Ascending aorta (tissue), 2 donors: ENCODE results near the gene ITGA2. TPM values are rescaled to one million over a fixed set of nuclear protein-coding genes. Genes with fewer than 3 reads are reported as not detected.

Experiments
- DNase-seq, 2 donors: peaks; one replicate each; pipeline ENCODE4 v3.0.0-alpha.2; 2019; ENCODE audit warnings: low spot score in 2 of 2
- H3K27ac ChIP-seq, 2 donors: fragments of 200-600 bp; sonication (generic); one replicate each; pipeline ENCODE4 v1.5.1; 2016 to 2017; ENCODE audit warnings: mild to moderate bottlenecking in 1 of 2
- H3K27me3 ChIP-seq: fragments of 200-600 bp; sonication (generic); one replicate; pipeline ENCODE4 v1.5.1; 2017
- H3K36me3 ChIP-seq, 2 donors: fragments of 200-600 bp; sonication (generic); one replicate each; pipeline ENCODE4 v1.5.1; 2016
- H3K4me1 ChIP-seq, 2 donors: fragments of 200-600 bp; sonication (generic); one replicate each; pipeline ENCODE4 v1.5.1; 2016 to 2017; ENCODE audit warnings: mild to moderate bottlenecking in 1 of 2
- H3K4me3 ChIP-seq, 2 donors: fragments of 200-600 bp; sonication (generic); one replicate each; pipeline ENCODE4 v1.5.1; 2016 to 2017; ENCODE audit warnings: mild to moderate bottlenecking in 1 of 2
- H3K9me3 ChIP-seq, 2 donors: fragments of 200-600 bp; sonication (generic); one replicate each; pipeline ENCODE4 v1.5.1; 2016
- CTCF ChIP-seq, 3 experiments: fragments of 200-600 bp in 2 of 3; fragments of 450-650 bp in 1 of 3; sonication (generic) in 2 of 3; IDR thresholded peaks; one replicate each; pipeline ENCODE4 v1.5.1; 2016 to 2019; ENCODE audit warnings: antibody characterized with exemption in 3 of 3, mild to moderate bottlenecking in 1 of 3, moderate library complexity in 1 of 3
- intact Hi-C: fragments of 100-400 bp; cut with DNase I; formaldehyde crosslinking; loops from one replicate; pipeline ENCODE4 v1.15.1; 2023
- total RNA-seq: library from RNA; depleted of rRNA; stranded (reverse); fragments of >200 nt; gene quantifications from one replicate; pipeline ENCODE4 v1.1.0, GENCODE V29; 2016

ITGA2 gene
- total RNA-seq, 1 donor from 2014 or later, result 3.2 TPM

GRCh38 chr5:53092242-53092641, 103.1 kb downstream of the ITGA2 start:
- no peak for DNase-seq
- peaks cover 4 to 7% of the 10 kb centered on the region in 2 donors for H3K36me3 ChIP-seq
- no peaks in the 10 kb centered on the region for H3K9me3 ChIP-seq
- no peaks in the 10 kb centered on the region for H3K27me3 ChIP-seq
- H3K27ac ChIP-seq, result peak overlapping the region; percentile 5 to 34
- TF ChIP-seq CTCF (IDR thresholded peaks at IDR 0.05), result no peak
- H3K4me1 ChIP-seq, result peaks cover 0 to 3% of the 10 kb centered on the region in 2 donors
- intact Hi-C loops, result loop anchor here (10.0 kb wide), 3 partner anchors 307 to 427 kb away; partner anchors contain the start of genes ITGA1 and PELO
- H3K4me3 ChIP-seq, result no peak overlapping the region

- Histone ChIP-seq H3K4me3 (no peak overlapping the region), H3K9me3 (no peaks in the 10 kb centered on the region), H3K4me1 (peaks cover 0 to 3% of the 10 kb centered on the region in 2 donors), H3K36me3 (peaks cover 14 to 32% of the 10 kb centered on the region in 2 donors), H3K27me3 (no peaks in the 10 kb centered on the region), H3K27ac (no peak overlapping the region)
- DNase-seq, result no peak
- no peak for TF ChIP-seq CTCF (IDR thresholded peaks at IDR 0.05)
- intact Hi-C loops, result loop anchor here (10.0 kb wide), 3 partner anchors 310 to 430 kb away; partner anchors contain the start of genes ITGA1 and PELO
Observed at GRCh38 chr5:53095217-53095616, 106.1 kb downstream of the ITGA2 start.

GRCh38 chr5:53095931-53096525, 106.9 kb downstream of the ITGA2 start:
- DNase-seq, result peak in 1 of 2 donors; percentile 83

GRCh38 chr5:53099546-53099945, 110.4 kb downstream of the ITGA2 start:
- Histone ChIP-seq H3K4me3 (no peak overlapping the region), H3K27ac (peak overlapping the region in 1 of 2 donors; percentile 25), H3K4me1 (no peaks in the 10 kb centered on the region), H3K36me3 (peaks cover 17 to 43% of the 10 kb centered on the region in 2 donors), H3K27me3 (no peaks in the 10 kb centered on the region), H3K9me3 (no peaks in the 10 kb centered on the region)
- no peak for TF ChIP-seq CTCF (IDR thresholded peaks at IDR 0.05)
- intact Hi-C loops, result loop anchor here (10.0 kb wide), 3 partner anchors 315 to 435 kb away; partner anchors contain the start of genes ITGA1 and PELO
- no peak for DNase-seq

More at GRCh38 chr5:53095931-53096525, 106.9 kb downstream of the ITGA2 start:
- H3K4me1 ChIP-seq, result peaks cover 0 to under 1% of the 10 kb centered on the region in 2 donors
- H3K27ac ChIP-seq, result no peak overlapping the region
- no peak overlapping the region for H3K4me3 ChIP-seq
- peaks cover 14 to 35% of the 10 kb centered on the region in 2 donors for H3K36me3 ChIP-seq
- H3K27me3 ChIP-seq, result no peaks in the 10 kb centered on the region
- no peaks in the 10 kb centered on the region for H3K9me3 ChIP-seq
- intact Hi-C loops, result loop anchor here (10.0 kb wide), 3 partner anchors 311 to 431 kb away; partner anchors contain the start of genes ITGA1 and PELO
- TF ChIP-seq CTCF (IDR thresholded peaks at IDR 0.05), result peak; percentile 73 to 86 (median 81)

- no peak overlapping the region for H3K27ac ChIP-seq
- TF ChIP-seq CTCF (IDR thresholded peaks at IDR 0.05), result no peak
Observed at GRCh38 chr5:53100606-53101005, 111.5 kb downstream of the ITGA2 start.

More at GRCh38 chr5:53100606-53101005, 111.5 kb downstream of the ITGA2 start:
- Histone ChIP-seq H3K27me3 (no peaks in the 10 kb centered on the region), H3K4me1 (no peaks in the 10 kb centered on the region), H3K36me3 (peaks cover 17 to 45% of the 10 kb centered on the region in 2 donors), H3K4me3 (no peak overlapping the region), H3K9me3 (no peaks in the 10 kb centered on the region)
- no peak for DNase-seq
- intact Hi-C loops, result no loop called here
